Adrenal gland (tissue), 12 donors: Measurements from ENCODE around the gene PSORS1C1. TPM values are rescaled to one million over a fixed set of nuclear protein-coding genes. Genes with fewer than 3 reads are reported as not detected.

ENCODE experiments used
- DNase-seq, 7 donors: peaks; one replicate each; pipeline ENCODE4 v3.0.0-alpha.2; 2019 to 2020
- H3K27ac ChIP-seq, 5 donors: fragments of 200-600 bp; sonication (generic) in 4 of 5; 1 replicate in 3 of 5; 2 replicates in 2 of 5; pipeline versions ENCODE4 v1.5.1 to v1.8.0; 2016 to 2020; ENCODE audit warnings: mild to moderate bottlenecking in 1 of 5
- H3K27me3 ChIP-seq: fragments of 200-600 bp; 2 replicates; pipeline ENCODE4 v1.8.0; 2021
- H3K36me3 ChIP-seq, 2 donors: fragments of 200-600 bp; replicated peaks in 1 of 2; 1 replicate in 1 of 2; 2 replicates in 1 of 2; pipeline versions ENCODE4 v1.5.1 to v1.8.0; 2018 to 2022
- H3K4me1 ChIP-seq, 2 donors: fragments of 200-600 bp; replicated peaks in 1 of 2; 1 replicate in 1 of 2; 2 replicates in 1 of 2; pipeline versions ENCODE4 v1.5.1 to v1.8.0; 2018 to 2021
- H3K4me3 ChIP-seq, 4 donors: fragments of 200-600 bp; sonication (generic) in 3 of 4; one replicate each; pipeline ENCODE4 v1.5.1; 2016 to 2018
- H3K9me3 ChIP-seq, 3 donors: fragments of 200-600 bp; sonication (generic) in 1 of 3; replicated peaks in 1 of 3; 1 replicate in 2 of 3; 2 replicates in 1 of 3; pipeline versions ENCODE4 v1.5.1 to v1.8.0; 2016 to 2021
- CTCF ChIP-seq, 6 experiments: fragments of 450-650 bp in 4 of 6; fragments of 200-600 bp in 2 of 6; sonication (generic) in 1 of 6; IDR thresholded peaks; 1 replicate in 5 of 6; 2 replicates in 1 of 6; pipeline versions ENCODE4 v1.5.1 to v1.8.0; 2016 to 2021; ENCODE audit warnings: antibody characterized with exemption in 6 of 6, mild to moderate bottlenecking in 2 of 6, moderate library complexity in 1 of 6
- POLR2A ChIP-seq, 2 donors: fragments of 450-650 bp; IDR thresholded peaks; one replicate each; pipeline ENCODE4 v1.6.1; 2017; ENCODE audit warnings: antibody characterized with exemption in 2 of 2, mild to moderate bottlenecking in 2 of 2, moderate library complexity in 1 of 2
- WGBS, 4 donors: extraction: QIAGEN DNeasy Blood & Tissue Kit in 2 of 4; methylation state at CpG; one replicate each; pipeline versions ENCODE4 v1.1.5 to v1.1.7; 2013 to 2017; 5-methylcytosine and 5-hydroxymethylcytosine counted together
- intact Hi-C, 2 donors: fragments of 100-400 bp; cut with DNase I; formaldehyde crosslinking; loops; one replicate each; pipeline versions ENCODE4 v1.14.1 to v1.15.0; 2022 to 2023
- polyA plus RNA-seq, 3 donors: library from polyadenylated mRNA; stranded (reverse); fragments of 200-250 nt in 2 of 3; fragments of 350-450 nt in 1 of 3; fragmentation: Illumina TruSeq in 1 of 3; extraction: RNeasy Lipid Tissue Mini Kit (QIAGEN cat#74804) in 1 of 3; gene quantifications; one replicate each; pipeline ENCODE4 v1.2.3, GENCODE V29; 2013 to 2014
- total RNA-seq, 9 donors: library from RNA; depleted of rRNA in 4 of 9; stranded (reverse); fragments of >200 nt in 4 of 9; fragments of 120-200 nt in 1 of 9; fragmentation: NEBNext Ultra II Directional in 1 of 9; extraction: Animal tissue kit (Norgen Biotek cat#: 25700) in 1 of 9; gene quantifications; one replicate each; pipeline versions ENCODE4 v1.1.0 to v1.2.4, GENCODE V29; 2013 to 2023
- donor health status: healthy with polysubstance abuse.
- donor health status: Bipolar disorder and iron deficiency.
- donor health status: DM: yes; HTN: yes; CAD: no.
- donor health status: DM: no; HTN: no; CAD: no.
- donor health status: DM: no; HTN: no; CAD: no.
- donor health status: DM: yes; HTN: yes; CAD: no.

Gene PSORS1C1
- total and polyA plus RNA-seq, 12 donors, result 0.06 to 5.1 (median 0.61) TPM

- H3K4me3 ChIP-seq, result no peak within 1 kb of the TSS
- no peaks in the 10 kb centered on the region for H3K36me3 ChIP-seq
- H3K4me1 ChIP-seq, result peaks cover 0 to 4% of the 10 kb centered on the region in 2 donors
- no peak within 1 kb of the TSS for H3K27ac ChIP-seq
- H3K27me3 ChIP-seq, result no peaks in the 10 kb centered on the region
- DNase-seq, result no peak
- no peaks in the 10 kb centered on the region for H3K9me3 ChIP-seq
- intact Hi-C loops, result loop anchor here (2.0 to 5.0 kb wide), 4 partner anchors 53 to 238 kb away; no protein-coding TSS in a partner anchor
- TF ChIP-seq CTCF (IDR thresholded peaks at IDR 0.05) (no peak), POLR2A (IDR thresholded peaks at IDR 0.05) (no peak)
- 88 to 100% (median 92%) methylated on average over 3 to 4 of the region's 4 CpGs for WGBS, 4 donors
Measured at GRCh38 chr6:31138982-31139381, 24.4 kb downstream of the PSORS1C1 start, which contains the start of gene PSORS1C2. TSS of gene PSORS1C2 (minus strand) at chr6:31139066. CDS start at chr6:31139026, 40 bp downstream.

GRCh38 chr6:31139599-31139998 lies 25.0 kb downstream of the PSORS1C1 start:
- WGBS, 4 donors, result 19 to 34% (median 22%) methylated on average over 4 of the region's 4 CpGs
- H3K36me3 ChIP-seq, result no peaks in the 10 kb centered on the region
- H3K4me3 ChIP-seq, result no peak overlapping the region
- intact Hi-C loops, result loop anchor here (2.0 to 5.0 kb wide), 4 partner anchors 53 to 238 kb away; no protein-coding TSS in a partner anchor
- H3K4me1 ChIP-seq, result peaks cover 0 to 4% of the 10 kb centered on the region in 2 donors
- no peaks in the 10 kb centered on the region for H3K9me3 ChIP-seq
- H3K27me3 ChIP-seq, result no peaks in the 10 kb centered on the region
- TF ChIP-seq CTCF (IDR thresholded peaks at IDR 0.05) (no peak), POLR2A (IDR thresholded peaks at IDR 0.05) (no peak)
- DNase-seq, result no peak
- no peak overlapping the region for H3K27ac ChIP-seq

- intact Hi-C loops, result no loop called here
- no peak for TF ChIP-seq CTCF (IDR thresholded peaks at IDR 0.05)
- no peak for TF ChIP-seq POLR2A (IDR thresholded peaks at IDR 0.05)
- no peak overlapping the region for H3K27ac ChIP-seq
- no peaks in the 10 kb centered on the region for H3K27me3 ChIP-seq
- 76 to 97% (median 84%) methylated on average over 7 to 15 of the region's 15 CpGs for WGBS, 4 donors
- H3K9me3 ChIP-seq, result no peaks in the 10 kb centered on the region
- H3K36me3 ChIP-seq, result no peaks in the 10 kb centered on the region
- H3K4me1 ChIP-seq, result peaks cover 0 to 4% of the 10 kb centered on the region in 2 donors
- no peak for DNase-seq
- H3K4me3 ChIP-seq, result no peak overlapping the region
Measured at GRCh38 chr6:31140643-31141042, 26.0 kb downstream of the PSORS1C1 start.

- no peak for DNase-seq
- Histone ChIP-seq H3K36me3 (no peaks in the 10 kb centered on the region), H3K27me3 (no peaks in the 10 kb centered on the region), H3K4me1 (peaks cover 0 to 4% of the 10 kb centered on the region in 2 donors), H3K9me3 (no peaks in the 10 kb centered on the region), H3K27ac (no peak overlapping the region), H3K4me3 (no peak overlapping the region)
- intact Hi-C loops, result no loop called here
- 57 to 71% (median 65%) methylated on average over 2 of the region's 2 CpGs for WGBS, 4 donors
- TF ChIP-seq CTCF (IDR thresholded peaks at IDR 0.05), result no peak
- no peak for TF ChIP-seq POLR2A (IDR thresholded peaks at IDR 0.05)
Measured at GRCh38 chr6:31142361-31142761, 27.8 kb downstream of the PSORS1C1 start.
